Measurements from ENCODE around the gene VAMP8.
"Not testable (repeated sequence)": the region's sequence is repeated elsewhere in the genome, so short reads cannot be mapped to it uniquely, and the experiment has no call there.

The VAMP8 gene

DNA sequence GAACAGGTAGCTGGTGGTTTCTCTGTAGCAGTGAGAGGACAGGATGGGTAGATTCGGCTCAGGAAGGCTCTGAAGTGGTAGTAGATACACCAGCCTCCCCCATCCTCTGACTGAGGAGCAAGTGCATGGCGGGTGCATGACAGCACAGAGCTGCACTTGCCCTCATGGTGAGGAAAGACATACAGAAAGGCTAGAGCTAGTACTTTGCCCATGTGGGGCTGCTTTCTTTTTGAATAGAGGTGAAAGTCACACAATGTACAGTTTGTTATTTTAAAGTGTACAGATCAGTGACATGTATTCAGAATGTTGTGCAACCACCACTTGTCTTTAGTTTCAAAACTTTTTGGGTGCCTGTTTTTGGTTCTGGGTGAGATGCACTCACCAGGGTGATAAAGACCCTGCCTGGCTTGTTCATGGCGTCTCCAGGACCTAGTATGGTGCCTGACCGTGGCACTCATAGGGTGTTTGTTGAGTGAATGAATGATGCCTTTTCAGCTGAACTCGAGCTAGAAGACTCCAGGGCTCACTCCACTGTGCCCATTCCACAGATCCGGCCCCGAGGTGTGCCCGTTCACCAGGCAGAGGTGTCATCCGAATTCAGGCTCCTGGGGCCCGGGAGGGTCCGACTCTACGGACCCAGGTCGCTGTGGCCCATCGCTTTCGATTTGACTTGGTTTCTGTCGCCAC is 6.4 kb downstream of the VAMP8 start:
- DNase-seq = no peak

GRCh38 chr2:85584354-85584856 is 7.0 kb downstream of the VAMP8 start, which contains the start of gene VAMP5:
Gene VAMP5 (plus strand): TSS chr2:85584431. CDS start chr2:85584491, 60 bp downstream.
- DNase-seq = no peak

DNA sequence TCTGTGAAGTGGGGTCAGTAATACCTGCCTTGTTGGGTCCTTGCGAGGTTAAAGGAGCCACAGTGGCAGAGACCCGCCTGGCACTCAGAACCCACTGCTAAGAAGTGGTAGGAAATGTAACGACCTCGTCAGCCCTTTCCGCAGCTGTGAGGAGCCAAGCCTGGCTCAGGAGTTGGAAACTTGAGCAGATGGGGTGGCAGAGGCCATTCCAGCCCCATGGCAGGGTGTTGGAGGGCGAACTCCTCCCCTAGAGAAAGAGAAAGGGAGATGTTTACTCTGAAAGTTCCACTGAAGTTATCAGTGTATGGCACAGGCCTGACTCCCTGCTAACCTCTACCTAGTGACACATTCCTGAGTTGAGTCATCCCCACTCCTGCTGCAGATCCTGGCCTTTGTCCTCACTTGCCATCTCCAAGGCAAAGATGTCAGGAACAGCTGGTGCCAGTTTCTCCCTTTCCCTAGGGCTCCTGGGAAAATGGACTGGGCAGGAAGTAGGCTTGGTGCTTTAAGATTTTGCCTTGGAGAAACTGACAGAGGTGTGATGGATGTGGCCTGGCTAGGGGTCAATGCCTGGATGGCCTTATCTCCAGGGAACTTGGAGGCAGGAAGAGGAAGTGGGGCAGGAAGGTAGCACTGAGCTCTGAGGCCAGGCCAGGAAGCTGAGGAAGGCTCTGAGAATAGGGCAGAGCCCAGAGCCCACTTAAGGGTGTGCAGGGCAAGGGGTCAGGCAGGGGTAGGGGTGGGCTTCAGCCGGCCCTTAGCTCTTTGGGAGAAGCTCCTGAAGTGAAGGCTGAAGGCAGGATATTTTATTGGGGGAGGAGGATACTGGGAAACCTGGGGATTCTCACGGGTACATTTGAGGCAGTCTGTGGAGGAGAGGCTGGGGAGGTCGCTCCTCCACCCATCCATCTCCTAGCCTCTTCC is 7.7 kb downstream of the VAMP8 start:
- no peak for DNase-seq

DNA sequence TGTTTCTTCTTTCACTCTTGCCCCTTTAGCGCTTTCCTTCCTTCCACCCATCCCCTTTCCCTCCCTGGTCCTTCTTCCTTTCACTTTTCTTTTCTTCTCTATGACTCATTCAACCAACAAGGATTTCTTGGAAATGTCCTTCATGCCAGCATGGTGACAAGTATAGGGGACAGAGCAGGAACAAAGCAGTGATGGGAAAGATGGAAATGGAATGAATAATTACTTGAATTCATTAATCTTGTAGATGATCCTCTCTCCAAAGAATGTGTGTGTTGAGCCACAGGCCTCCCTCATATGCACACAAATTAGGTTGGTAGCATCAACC is 8.4 kb downstream of the VAMP8 start:
- no peak for DNase-seq

DNA sequence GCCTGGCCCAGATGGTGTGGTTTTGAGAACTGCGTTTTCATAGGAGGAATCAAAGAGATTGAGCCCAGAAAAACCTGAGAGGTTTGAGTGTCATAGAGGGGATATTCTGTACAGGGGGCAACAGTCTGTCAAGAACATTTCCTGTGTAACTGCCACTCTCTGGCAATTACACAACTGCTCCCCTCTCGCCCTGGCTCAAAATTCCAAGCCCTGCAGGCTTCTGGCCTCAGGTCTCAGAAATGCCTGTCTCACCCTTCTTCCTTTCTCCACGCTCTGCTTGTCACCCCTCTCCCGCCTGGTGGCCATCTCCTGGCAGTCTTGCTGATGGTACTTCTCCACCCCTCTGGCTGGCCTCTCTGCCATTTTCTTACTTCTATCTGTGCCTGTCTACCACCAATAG is 10.8 kb downstream of the VAMP8 start:
- no peak for DNase-seq

DNA sequence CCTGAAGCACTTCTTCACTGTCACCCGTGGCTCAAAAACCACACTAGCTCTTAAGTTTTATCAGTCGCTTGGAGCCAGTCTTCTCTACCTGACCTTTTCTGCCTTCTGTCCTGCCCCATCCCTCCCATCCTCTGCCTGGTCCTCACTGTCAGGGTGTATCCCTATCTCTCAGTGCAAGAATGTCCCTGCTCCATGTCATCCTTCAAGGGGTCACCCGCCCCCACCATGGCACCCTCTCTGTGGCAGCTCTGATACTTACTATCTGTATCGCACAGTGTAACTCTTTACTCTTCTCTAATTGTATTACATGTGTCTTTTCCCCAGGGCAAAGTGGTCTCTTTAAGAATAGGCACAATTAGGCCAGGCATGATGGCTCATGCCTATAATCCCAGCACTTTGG is 11.3 kb downstream of the VAMP8 start:
- no peak for DNase-seq

DNA sequence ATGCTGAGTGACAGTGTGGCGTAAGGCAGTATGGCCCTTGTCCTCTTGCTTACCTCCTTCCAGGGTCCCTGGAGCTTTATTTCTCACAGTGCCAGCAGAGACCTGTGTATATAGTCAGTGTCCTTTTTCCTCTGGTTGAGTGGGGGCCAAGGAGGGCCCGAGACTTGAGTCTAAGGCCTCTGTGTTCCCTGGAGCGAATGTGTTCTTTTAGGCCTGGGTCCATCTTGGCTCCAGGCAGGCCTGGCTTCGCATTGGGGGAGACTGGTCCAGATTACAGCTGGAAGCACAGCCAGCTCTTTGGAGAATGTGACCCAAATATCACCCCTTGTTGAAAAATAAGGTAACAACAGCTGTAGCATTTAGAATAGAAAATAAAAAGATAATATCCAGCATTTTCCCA is 11.8 kb downstream of the VAMP8 start:
- DNase-seq = no peak

- DNase-seq = no peak
Measured at GRCh38 chr2:85589982-85590791, 12.8 kb downstream of the VAMP8 start.

- no peak for DNase-seq
Measured at GRCh38 chr2:85590950-85591349, 13.6 kb downstream of the VAMP8 start.

DNA sequence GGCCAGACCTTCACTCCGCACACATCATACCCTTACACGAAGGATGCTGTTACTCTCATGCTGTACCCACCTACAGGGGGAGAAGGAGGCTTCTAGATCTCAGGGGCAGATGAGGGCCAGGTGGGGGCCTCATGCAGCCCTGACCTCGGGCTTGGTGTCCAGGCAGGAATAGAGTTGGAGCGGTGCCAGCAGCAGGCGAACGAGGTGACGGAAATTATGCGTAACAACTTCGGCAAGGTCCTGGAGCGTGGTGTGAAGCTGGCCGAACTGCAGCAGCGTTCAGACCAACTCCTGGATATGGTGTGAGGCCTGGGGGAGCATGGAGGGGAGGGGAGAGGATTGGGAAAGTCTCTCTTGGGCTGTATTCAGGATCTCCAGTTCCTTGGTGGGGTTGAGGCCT is 14.2 kb downstream of the VAMP8 start:
- no peak for DNase-seq

GRCh38 chr2:85592299-85592698 is 14.9 kb downstream of the VAMP8 start:
- DNase-seq = not testable (repeated sequence)

- no peak for DNase-seq
Measured at GRCh38 chr2:85593023-85593422, 15.6 kb downstream of the VAMP8 start.

DNA sequence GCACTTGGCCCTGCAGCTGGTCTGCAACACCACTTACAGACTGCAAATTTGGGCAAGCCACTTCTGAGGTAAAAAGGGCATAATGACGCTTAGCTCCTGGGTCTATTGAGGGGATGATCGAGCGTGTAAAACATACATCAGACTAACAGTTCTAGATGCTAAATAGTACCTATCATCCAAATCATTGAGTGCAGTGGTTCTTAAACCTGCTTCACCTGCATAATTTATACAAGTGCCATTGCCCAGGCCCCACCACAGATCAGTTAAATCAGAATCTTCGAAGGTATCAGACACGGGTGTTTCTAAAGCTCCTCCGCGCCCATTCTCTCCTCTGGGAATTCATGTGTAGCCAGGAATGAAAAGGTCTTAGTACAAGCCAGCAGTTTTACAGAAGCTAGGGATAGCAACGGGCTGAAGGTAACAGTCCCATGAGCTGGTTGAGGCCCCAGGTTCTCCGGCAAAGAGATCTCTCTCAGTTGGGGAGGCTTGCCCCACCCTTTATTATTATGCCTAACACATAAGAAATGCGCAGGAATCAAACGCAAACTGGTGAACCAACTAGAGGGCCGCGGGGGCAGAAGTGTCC is 17.4 kb downstream of the VAMP8 start:
- DNase-seq = no peak

DNA sequence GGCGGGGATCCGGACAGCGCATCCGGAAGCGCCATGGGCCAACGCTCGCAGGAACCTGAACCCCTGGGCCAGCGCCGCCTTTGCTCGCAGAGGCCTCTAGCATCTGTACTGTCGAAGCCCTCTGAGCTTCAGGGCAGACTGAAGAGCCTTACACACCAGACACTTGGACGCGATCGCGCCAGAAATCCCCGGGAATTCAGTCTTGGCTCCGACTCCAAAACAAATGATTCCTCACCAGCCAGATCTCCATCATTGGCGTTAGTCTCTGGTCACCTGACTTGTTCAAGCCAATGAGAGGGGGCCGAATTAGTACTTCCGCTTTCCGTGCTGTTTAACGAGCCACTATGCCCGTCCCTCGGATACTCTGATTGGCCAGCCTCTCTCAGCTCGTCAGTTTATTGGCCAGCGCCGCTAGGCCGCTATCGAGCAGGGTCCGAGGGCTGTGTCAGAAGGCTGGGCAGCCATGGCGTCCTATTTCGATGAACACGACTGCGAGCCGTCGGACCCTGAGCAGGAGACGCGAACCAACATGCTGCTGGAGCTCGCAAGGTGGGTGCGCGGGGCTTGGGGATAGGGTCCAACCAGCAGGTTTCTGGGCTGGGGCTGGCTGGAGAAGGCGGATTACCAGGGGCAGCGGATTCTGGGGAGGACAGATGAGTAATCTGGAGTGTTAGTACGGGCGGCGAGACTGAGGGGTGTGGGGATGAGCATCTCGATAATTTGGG is 18.1 kb downstream of the VAMP8 start, which contains the start of gene RNF181:
Gene RNF181 (plus strand): TSS at position 445 of the 725 bp plus-strand sequence. CDS start 19 bp downstream, at position 464.
- peak; percentile 97 for DNase-seq

DNA sequence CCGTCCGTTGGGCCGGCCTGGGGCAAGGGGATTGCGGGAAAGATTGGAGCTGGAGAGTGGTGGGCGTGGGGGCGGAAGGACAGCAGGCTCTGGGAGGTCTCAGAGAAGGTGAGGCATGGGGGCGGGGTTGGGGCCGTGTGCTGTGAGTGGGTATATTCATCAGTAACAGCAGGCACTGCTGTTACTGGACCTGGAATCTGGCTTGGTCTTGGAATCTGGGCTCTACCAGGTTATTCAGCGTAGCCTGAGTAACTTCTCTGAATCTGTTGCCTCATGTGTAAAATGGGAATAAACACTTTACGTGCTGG is 18.6 kb downstream of the VAMP8 start:
- DNase-seq = no peak

GRCh38 chr2:85596486-85597143 is 19.2 kb downstream of the VAMP8 start:
- no peak for DNase-seq

DNA sequence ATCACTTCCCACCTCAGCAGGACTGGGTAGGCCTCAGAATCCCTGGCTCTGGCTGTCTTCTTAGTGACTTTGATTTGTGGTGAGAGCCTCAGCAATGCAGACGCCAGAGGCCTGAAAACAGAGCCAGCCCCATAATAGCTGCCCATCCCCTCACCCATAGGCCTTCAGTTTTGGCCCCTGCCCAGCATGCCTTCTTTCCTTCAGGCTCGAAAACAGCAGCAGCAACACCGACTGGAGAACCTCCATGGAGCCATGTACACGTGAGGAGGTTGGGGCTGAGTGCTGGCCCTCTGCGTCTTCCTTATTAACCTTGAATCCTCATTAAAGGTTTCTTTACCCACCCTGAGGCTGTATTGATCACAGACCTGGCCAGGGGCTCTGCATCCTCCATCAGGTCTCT is 19.9 kb downstream of the VAMP8 start:
- DNase-seq = no peak

- DNase-seq = no peak
Measured at GRCh38 chr2:85598594-85599340, 21.4 kb downstream of the VAMP8 start.

- no peak for DNase-seq
Measured at GRCh38 chr2:85599468-85600234, 22.3 kb downstream of the VAMP8 start.

DNA sequence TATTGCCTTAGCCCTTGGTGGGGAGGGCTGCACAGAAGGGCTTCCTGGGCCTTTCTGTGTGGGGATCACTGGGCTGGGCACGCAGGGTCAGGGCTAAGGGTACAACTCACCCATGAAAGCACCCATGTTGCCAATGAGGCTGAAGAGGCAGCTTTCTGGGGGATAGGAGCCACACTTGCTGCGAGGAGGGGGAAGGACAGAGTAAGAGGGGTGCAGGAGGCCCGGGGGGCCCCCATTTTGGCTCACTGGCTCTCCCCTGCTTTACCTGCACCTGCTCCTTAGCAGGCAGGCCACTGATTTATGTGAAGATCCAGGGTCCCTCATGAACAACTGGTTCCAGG is 22.8 kb downstream of the VAMP8 start:
- no peak for DNase-seq

Measured in amniotic stem cell (primary cell).